KMS-11 (cell line): Measurements from ENCODE around the gene BMAL1.

Experiments used
- H2AFZ ChIP-seq: fragments of 200-600 bp; sonication (generic); 2 replicates; pipeline ENCODE4 v1.6.1; 2016; ENCODE audit warnings: antibody characterized with exemption, mixed run types, low read depth
- H3K27ac ChIP-seq: fragments of 200-600 bp; sonication (generic); 2 replicates; pipeline ENCODE4 v1.6.1; 2016; ENCODE audit warnings: mild to moderate bottlenecking, mixed run types
- H3K27me3 ChIP-seq: fragments of 200-600 bp; sonication (generic); 2 replicates; pipeline ENCODE4 v1.6.1; 2017; ENCODE audit warnings: mild to moderate bottlenecking, low read depth, mixed run types, moderate library complexity; ENCODE audit not compliant: insufficient read depth
- H3K36me3 ChIP-seq: fragments of 200-600 bp; sonication (generic); 2 replicates; pipeline ENCODE4 v1.6.1; 2017; ENCODE audit warnings: mild to moderate bottlenecking, mixed run types; ENCODE audit not compliant: insufficient read depth
- H3K4me1 ChIP-seq: fragments of 200-600 bp; sonication (generic); 2 replicates; pipeline ENCODE4 v1.6.1; 2016; ENCODE audit warnings: mild to moderate bottlenecking, low read depth, mixed run types; ENCODE audit not compliant: poor library complexity, severe bottlenecking
- H3K4me2 ChIP-seq: fragments of 200-600 bp; sonication (generic); 2 replicates; pipeline ENCODE4 v1.7.0; 2016; ENCODE audit warnings: mild to moderate bottlenecking, mixed run types
- H3K4me3 ChIP-seq: fragments of 200-600 bp; sonication (generic); IDR thresholded peaks from 2 replicates; pipeline ENCODE4 v1.6.1; 2017; ENCODE audit warnings: low read depth, low read length, mixed read lengths; ENCODE audit not compliant: insufficient read depth
- H3K79me2 ChIP-seq: fragments of 200-600 bp; sonication (generic); 2 replicates; pipeline ENCODE4 v1.6.1; 2016; ENCODE audit warnings: low read depth, mixed run types; ENCODE audit not compliant: insufficient read depth
- H3K9ac ChIP-seq: fragments of 200-600 bp; sonication (generic); 2 replicates; pipeline ENCODE4 v1.6.1; 2016; ENCODE audit warnings: mild to moderate bottlenecking, mixed run types
- H4K20me1 ChIP-seq: fragments of 200-600 bp; sonication (generic); 2 replicates; pipeline ENCODE4 v1.6.1; 2016; ENCODE audit warnings: mild to moderate bottlenecking, mixed run types; ENCODE audit not compliant: insufficient read depth
- TF ChIP-seq, protein P1 (sequence below): fragments of 200-600 bp; sonication (generic); conservative IDR thresholded peaks from 2 replicates; pipeline ENCODE4 v1.6.1; 2017; ENCODE audit warnings: low read depth, mild to moderate bottlenecking, antibody characterized with exemption, low read length, moderate library complexity, mixed read lengths

The BMAL1 gene

GRCh38 chr11:13258855-13259254, 18.7 kb upstream of the BMAL1 start:
- Histone ChIP-seq H3K4me2 (no peak overlapping the region), H3K4me1 (no peaks in the 10 kb centered on the region), H2AFZ (no peak overlapping the region), H3K36me3 (no peaks in the 10 kb centered on the region), H3K27me3 (no peaks in the 10 kb centered on the region), H3K27ac (no peak overlapping the region), H3K9ac (no peak overlapping the region), H4K20me1 (no peaks in the 10 kb centered on the region), H3K79me2 (no peaks in the 10 kb centered on the region), H3K4me3 (no peak overlapping the region)
- TF ChIP-seq, protein P1, sequence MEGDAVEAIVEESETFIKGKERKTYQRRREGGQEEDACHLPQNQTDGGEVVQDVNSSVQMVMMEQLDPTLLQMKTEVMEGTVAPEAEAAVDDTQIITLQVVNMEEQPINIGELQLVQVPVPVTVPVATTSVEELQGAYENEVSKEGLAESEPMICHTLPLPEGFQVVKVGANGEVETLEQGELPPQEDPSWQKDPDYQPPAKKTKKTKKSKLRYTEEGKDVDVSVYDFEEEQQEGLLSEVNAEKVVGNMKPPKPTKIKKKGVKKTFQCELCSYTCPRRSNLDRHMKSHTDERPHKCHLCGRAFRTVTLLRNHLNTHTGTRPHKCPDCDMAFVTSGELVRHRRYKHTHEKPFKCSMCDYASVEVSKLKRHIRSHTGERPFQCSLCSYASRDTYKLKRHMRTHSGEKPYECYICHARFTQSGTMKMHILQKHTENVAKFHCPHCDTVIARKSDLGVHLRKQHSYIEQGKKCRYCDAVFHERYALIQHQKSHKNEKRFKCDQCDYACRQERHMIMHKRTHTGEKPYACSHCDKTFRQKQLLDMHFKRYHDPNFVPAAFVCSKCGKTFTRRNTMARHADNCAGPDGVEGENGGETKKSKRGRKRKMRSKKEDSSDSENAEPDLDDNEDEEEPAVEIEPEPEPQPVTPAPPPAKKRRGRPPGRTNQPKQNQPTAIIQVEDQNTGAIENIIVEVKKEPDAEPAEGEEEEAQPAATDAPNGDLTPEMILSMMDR = no peak

GRCh38 chr11:13259374-13259773, 18.2 kb upstream of the BMAL1 start:
- TF ChIP-seq, protein P1 = no peak
- Histone ChIP-seq H3K36me3 (no peaks in the 10 kb centered on the region), H3K9ac (no peak overlapping the region), H4K20me1 (no peaks in the 10 kb centered on the region), H3K4me1 (no peaks in the 10 kb centered on the region), H3K4me3 (no peak overlapping the region), H3K27me3 (no peaks in the 10 kb centered on the region), H2AFZ (no peak overlapping the region), H3K27ac (no peak overlapping the region), H3K4me2 (no peak overlapping the region), H3K79me2 (no peaks in the 10 kb centered on the region)

- H3K27ac ChIP-seq = no peak overlapping the region
- H3K27me3 ChIP-seq = no peaks in the 10 kb centered on the region
- H3K9ac ChIP-seq = no peak overlapping the region
- H2AFZ ChIP-seq = no peak overlapping the region
- no peak overlapping the region for H3K4me2 ChIP-seq
- TF ChIP-seq, protein P1 = no peak
- no peaks in the 10 kb centered on the region for H3K36me3 ChIP-seq
- H3K79me2 ChIP-seq = no peaks in the 10 kb centered on the region
- H4K20me1 ChIP-seq = no peaks in the 10 kb centered on the region
- no peak overlapping the region for H3K4me3 ChIP-seq
- H3K4me1 ChIP-seq = no peaks in the 10 kb centered on the region
Measured at GRCh38 chr11:13260201-13260962, 17.2 kb upstream of the BMAL1 start.

DNA sequence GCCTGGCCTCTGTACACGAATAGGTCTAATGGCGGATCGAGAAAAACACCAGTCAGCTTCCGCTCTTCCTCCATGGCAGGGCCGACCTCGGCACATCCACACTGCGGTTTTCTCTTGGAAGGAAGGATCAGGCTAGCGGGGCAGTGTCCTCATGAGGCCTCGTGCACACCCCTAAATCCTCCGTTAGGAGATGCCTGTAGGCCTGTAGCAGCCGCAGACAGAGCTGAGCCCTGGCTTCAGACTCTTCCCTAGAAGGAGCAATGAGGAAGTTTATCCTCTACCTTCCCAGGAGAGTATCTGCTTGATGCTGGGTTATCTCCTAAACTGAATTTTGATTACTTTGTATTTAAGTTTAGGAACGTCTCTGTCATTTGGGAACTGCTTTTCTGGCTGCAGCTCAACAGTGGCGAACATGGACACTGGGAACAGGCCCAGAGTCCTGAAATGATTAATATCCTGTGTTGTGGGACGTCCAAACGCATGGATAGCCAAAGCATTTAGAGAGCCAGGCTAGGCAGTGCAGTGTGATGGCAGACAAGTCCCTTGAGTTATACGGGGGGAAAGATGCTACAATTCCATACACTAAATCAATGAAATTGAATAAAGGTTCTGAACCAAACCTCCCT, 16.5 kb upstream of the BMAL1 start:
- Histone ChIP-seq H3K79me2 (no peaks in the 10 kb centered on the region), H3K4me1 (no peaks in the 10 kb centered on the region), H2AFZ (no peak overlapping the region), H3K27me3 (no peaks in the 10 kb centered on the region), H3K9ac (no peak overlapping the region), H3K4me2 (no peak overlapping the region), H3K4me3 (no peak overlapping the region), H3K27ac (no peak overlapping the region), H3K36me3 (no peaks in the 10 kb centered on the region), H4K20me1 (no peaks in the 10 kb centered on the region)
- TF ChIP-seq, protein P1 = no peak
